Measurements from ENCODE around the gene CISD1.

The CISD1 gene

GRCh38 chr10:58311026-58311425 lies 42.1 kb downstream of the CISD1 start:
- DNase-seq (ENCODE audit: low spot score), result peak; percentile 13

GRCh38 chr10:58316874-58317273 lies 47.9 kb downstream of the CISD1 start:
- no peak for DNase-seq (ENCODE audit: low spot score)

- no peak for DNase-seq (ENCODE audit: low spot score)
These were observed 49.4 kb downstream of the CISD1 start for GRCh38 chr10:58318346-58318745.

GRCh38 chr10:58319599-58319998 lies 50.6 kb downstream of the CISD1 start:
- DNase-seq (ENCODE audit: low spot score), result no peak

GRCh38 chr10:58320351-58321049 lies 51.5 kb downstream of the CISD1 start:
- DNase-seq (ENCODE audit: low spot score), result no peak

GRCh38 chr10:58322072-58322834 lies 53.3 kb downstream of the CISD1 start:
- DNase-seq (ENCODE audit: low spot score), result no peak

GRCh38 chr10:58322835-58323209 lies 53.9 kb downstream of the CISD1 start:
- DNase-seq (ENCODE audit: low spot score), result no peak

- DNase-seq (ENCODE audit: low spot score), result peak; percentile 79
These were observed 58.0 kb downstream of the CISD1 start for GRCh38 chr10:58326967-58327381.

- no peak for DNase-seq (ENCODE audit: low spot score)
These were observed 59.3 kb downstream of the CISD1 start for GRCh38 chr10:58328233-58328632.

- no peak for DNase-seq (ENCODE audit: low spot score)
These were observed 61.5 kb downstream of the CISD1 start for GRCh38 chr10:58330431-58330830.

GRCh38 chr10:58331646-58332045 lies 62.7 kb downstream of the CISD1 start:
- no peak for DNase-seq (ENCODE audit: low spot score)

- peak; percentile 94 for DNase-seq (ENCODE audit: low spot score)
These were observed 65.9 kb downstream of the CISD1 start, which contains the start of gene UBE2D1 for GRCh38 chr10:58334817-58335305. Gene UBE2D1, plus strand, starts transcription at chr10:58335006. Its CDS starts 196 bp downstream, at chr10:58335202.

GRCh38 chr10:58335306-58336005 lies 66.5 kb downstream of the CISD1 start:
- DNase-seq (ENCODE audit: low spot score), result peak; percentile 53

- no peak for DNase-seq (ENCODE audit: low spot score)
These were observed 67.3 kb downstream of the CISD1 start for GRCh38 chr10:58336242-58336641.

Measured in GM03348 (cell line).